Activated CD4-positive, alpha-beta T cell treated with anti-CD3 and anti-CD28 coated beads, Interleukin-2, amount 10 ng/mL, durations not matched to agents 7 days and 5 days (primary cell): ENCODE measurements around the gene MTERF4. TPM values are rescaled to one million over a fixed set of nuclear protein-coding genes. Genes with fewer than 3 reads are reported as not detected.

Source experiments
- CTCF ChIA-PET: fragments of 350-600 bp; sonication (Branson Sonifier 250); formaldehyde crosslinking; loops from one replicate; lab custom pipeline; 2021; ENCODE audit warnings: antibody characterized with exemption; lab: Charles Lee
- POLR2A ChIA-PET: fragments of 350-600 bp; sonication (Branson Sonifier 250); formaldehyde crosslinking; loops from one replicate; lab custom pipeline; 2021; ENCODE audit warnings: antibody characterized with exemption; lab: Charles Lee
- DNase-seq: peaks from one replicate; pipeline ENCODE4 v3.0.0-alpha.2; 2020
- H3K27ac Mint-ChIP-seq: one replicate; pipeline ENCODE4 v1.8.0; 2021; ENCODE audit warnings: mild to moderate bottlenecking, moderate library complexity, mixed read lengths
- H3K27me3 Mint-ChIP-seq: one replicate; pipeline ENCODE4 v1.8.0; 2021; ENCODE audit warnings: mixed read lengths
- H3K36me3 Mint-ChIP-seq: one replicate; pipeline ENCODE4 v1.8.0; 2021; ENCODE audit warnings: low read depth, mixed read lengths
- H3K4me1 Mint-ChIP-seq: one replicate; pipeline ENCODE4 v1.8.0; 2021; ENCODE audit warnings: mixed read lengths
- H3K4me3 Mint-ChIP-seq: one replicate; pipeline ENCODE4 v1.8.0; 2021; ENCODE audit warnings: mild to moderate bottlenecking, moderate library complexity, mixed read lengths
- H3K9me3 Mint-ChIP-seq: one replicate; pipeline ENCODE4 v1.8.0; 2021; ENCODE audit warnings: mixed read lengths
- total RNA-seq, 2 experiments: library from RNA; stranded (reverse); gene quantifications; one replicate each; pipeline ENCODE4 v1.2.3, GENCODE V29; 2021

Gene MTERF4
- total RNA-seq, 2 experiments from 2014 or later: 38.0 to 41.0 TPM

DNA sequence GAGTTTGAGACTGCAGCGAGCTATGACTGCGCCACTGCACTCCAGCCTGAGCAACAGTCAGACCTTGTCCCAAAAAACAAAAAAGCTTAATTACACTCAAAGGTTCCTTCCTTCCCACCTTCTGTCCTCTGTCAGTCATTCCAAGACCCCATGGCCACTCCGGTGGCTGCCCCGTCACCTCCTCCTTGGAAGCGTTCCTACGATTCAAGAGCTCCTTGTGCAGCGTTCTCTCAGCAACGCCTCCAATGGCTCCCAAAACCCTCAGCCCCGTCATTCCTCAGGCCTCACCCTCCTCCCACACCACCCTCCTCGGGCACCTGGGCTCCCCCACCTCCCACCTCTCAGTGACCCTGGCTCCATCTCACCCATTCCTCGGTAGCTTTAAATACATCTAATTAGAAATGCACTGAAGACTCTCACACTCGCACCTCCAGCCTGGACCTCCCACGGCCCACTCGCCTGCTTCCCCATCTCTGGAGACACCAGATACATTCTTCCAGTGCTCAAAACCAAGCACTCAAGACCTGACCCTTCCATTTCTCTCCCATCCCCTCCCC is 39.2 kb upstream of the MTERF4 start:
- no peak overlapping the region for H3K4me3 Mint-ChIP-seq
- ChIA-PET CTCF (interaction anchor here (1.1 kb wide), 1 partner anchor 14 kb away, joined by 3 read pairs; no protein-coding TSS in a partner anchor), POLR2A (no interaction called here)
- H3K36me3 Mint-ChIP-seq: peaks cover 17% of the 10 kb centered on the region
- H3K4me1 Mint-ChIP-seq: peaks cover 2% of the 10 kb centered on the region
- DNase-seq: no peak
- H3K27ac Mint-ChIP-seq: no peak overlapping the region
- H3K27me3 Mint-ChIP-seq: no peaks in the 10 kb centered on the region
- no peaks in the 10 kb centered on the region for H3K9me3 Mint-ChIP-seq

- POLR2A ChIA-PET: no interaction called here
- Mint-ChIP-seq H3K4me3 (no peak overlapping the region), H3K4me1 (no peaks in the 10 kb centered on the region), H3K27ac (no peak overlapping the region), H3K36me3 (peaks cover 20% of the 10 kb centered on the region), H3K9me3 (no peaks in the 10 kb centered on the region), H3K27me3 (no peaks in the 10 kb centered on the region)
- CTCF ChIA-PET: interaction anchor here (0.8 kb wide), 1 partner anchor 130 kb away, joined by 4 read pairs; no protein-coding TSS in a partner anchor
- no peak for DNase-seq
Observed at GRCh38 chr2:241140445-241140840, 38.4 kb upstream of the MTERF4 start.

DNA sequence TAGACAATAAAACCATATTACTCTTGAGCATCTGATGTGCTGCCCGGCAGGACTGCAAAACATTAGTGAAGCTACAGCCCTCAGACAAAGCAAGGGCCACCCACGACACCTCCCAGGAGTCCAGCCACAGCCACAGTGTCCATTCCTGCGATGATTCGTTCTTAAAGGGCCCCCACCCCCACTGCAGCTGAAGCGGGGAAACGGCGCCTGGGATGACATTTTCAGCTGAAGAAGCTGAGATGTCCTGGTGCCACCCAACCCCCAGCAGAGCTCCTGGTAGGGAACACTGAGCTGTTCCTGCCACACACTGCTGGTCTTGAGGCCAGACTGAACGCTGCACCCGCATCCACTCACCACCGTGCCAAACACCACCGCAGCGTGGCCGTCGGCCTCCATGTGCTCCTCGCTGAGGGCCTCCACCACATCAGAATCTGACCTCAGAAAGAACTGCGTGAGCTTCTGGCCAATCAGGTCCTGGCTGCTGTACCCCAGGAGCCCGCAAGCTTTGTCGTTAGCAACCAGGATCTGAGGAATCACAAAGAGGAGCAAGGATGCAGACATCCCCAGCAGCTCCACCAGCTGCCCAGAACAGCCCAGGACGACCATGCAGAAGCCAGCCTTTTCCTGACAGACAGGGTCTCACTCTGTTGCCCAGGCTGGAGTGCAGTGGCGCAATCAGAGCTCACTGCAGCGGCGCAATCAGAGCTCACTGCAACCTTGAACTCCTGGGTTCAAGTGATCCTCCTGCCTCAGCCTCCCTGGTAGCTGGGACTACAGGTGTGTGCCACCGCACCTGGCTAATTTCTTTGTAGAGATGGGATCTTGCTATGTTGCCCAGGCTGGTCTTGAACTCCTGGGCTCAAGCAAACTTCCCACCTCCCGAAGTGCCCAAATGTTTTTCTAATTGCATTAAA is 37.7 kb upstream of the MTERF4 start:
- ChIA-PET CTCF (interaction anchor here (0.8 kb wide), 1 partner anchor 129 kb away, joined by 4 read pairs; no protein-coding TSS in a partner anchor), POLR2A (no interaction called here)
- no peak overlapping the region for H3K4me3 Mint-ChIP-seq
- no peaks in the 10 kb centered on the region for H3K27me3 Mint-ChIP-seq
- DNase-seq: no peak
- no peaks in the 10 kb centered on the region for H3K9me3 Mint-ChIP-seq
- H3K27ac Mint-ChIP-seq: no peak overlapping the region
- H3K36me3 Mint-ChIP-seq: peaks cover 22% of the 10 kb centered on the region
- H3K4me1 Mint-ChIP-seq: no peaks in the 10 kb centered on the region

- no peak for DNase-seq
- Mint-ChIP-seq H3K27me3 (no peaks in the 10 kb centered on the region), H3K9me3 (no peaks in the 10 kb centered on the region), H3K27ac (no peak overlapping the region), H3K36me3 (peaks cover 22% of the 10 kb centered on the region), H3K4me1 (no peaks in the 10 kb centered on the region), H3K4me3 (no peak overlapping the region)
- POLR2A ChIA-PET: no interaction called here
- CTCF ChIA-PET: no interaction called here
Observed at GRCh38 chr2:241138471-241138870, 36.4 kb upstream of the MTERF4 start.

- ChIA-PET POLR2A (interaction anchor here (0.6 kb wide), 1 partner anchor 185 kb away, joined by 3 read pairs; no protein-coding TSS in a partner anchor), CTCF (interaction anchor here (1.1 to 1.5 kb wide), 3 partner anchors 12 to 154 kb away, joined by 3 read pairs; partner anchors contain the start of gene PASK)
- Mint-ChIP-seq H3K4me3 (no peak overlapping the region), H3K4me1 (no peaks in the 10 kb centered on the region), H3K36me3 (peaks cover 26% of the 10 kb centered on the region), H3K27me3 (no peaks in the 10 kb centered on the region), H3K9me3 (no peaks in the 10 kb centered on the region), H3K27ac (no peak overlapping the region)
- DNase-seq: no peak
Observed at GRCh38 chr2:241137276-241138190, 35.4 kb upstream of the MTERF4 start.

- peaks cover 24% of the 10 kb centered on the region for H3K36me3 Mint-ChIP-seq
- CTCF ChIA-PET: interaction anchor here (1.1 to 1.5 kb wide), 3 partner anchors 13 to 153 kb away, joined by 3 read pairs; partner anchors contain the start of gene PASK
- DNase-seq: no peak
Observed at GRCh38 chr2:241136661-241137260, 34.7 kb upstream of the MTERF4 start.

DNA sequence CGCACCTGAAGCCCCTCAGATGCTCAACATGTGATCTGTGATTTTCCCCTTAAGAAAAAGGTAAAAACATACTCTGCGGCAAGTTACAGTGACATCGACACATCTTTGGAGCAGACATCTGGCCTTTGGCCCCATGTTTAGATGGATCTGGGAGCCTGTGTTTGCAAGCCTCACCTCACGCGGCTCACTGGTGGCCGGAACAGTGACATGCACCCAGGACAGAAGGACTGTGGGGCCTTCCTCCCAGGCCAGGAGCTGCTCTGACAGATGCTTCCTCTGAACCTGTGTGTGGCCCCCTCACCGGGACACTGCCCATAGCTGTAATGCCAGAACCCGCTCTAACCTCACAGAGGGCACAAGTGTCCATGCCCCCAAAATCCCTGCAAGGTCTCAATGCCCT is 34.1 kb upstream of the MTERF4 start:
- ChIA-PET POLR2A (no interaction called here), CTCF (interaction anchor here (0.6 to 1.5 kb wide), 4 partner anchors 11 to 153 kb away, joined by 3 to 4 read pairs (median 3); partner anchors contain the start of gene PASK)
- Mint-ChIP-seq H3K27me3 (no peaks in the 10 kb centered on the region), H3K9me3 (no peaks in the 10 kb centered on the region), H3K4me1 (no peaks in the 10 kb centered on the region), H3K27ac (no peak overlapping the region), H3K4me3 (no peak overlapping the region), H3K36me3 (peaks cover 20% of the 10 kb centered on the region)
- DNase-seq: no peak

More at GRCh38 chr2:241136661-241137260, 34.7 kb upstream of the MTERF4 start:
- POLR2A ChIA-PET: interaction anchor here (0.6 kb wide), 1 partner anchor 186 kb away, joined by 3 read pairs; no protein-coding TSS in a partner anchor
- no peaks in the 10 kb centered on the region for H3K4me1 Mint-ChIP-seq
- H3K4me3 Mint-ChIP-seq: no peak overlapping the region
- no peaks in the 10 kb centered on the region for H3K9me3 Mint-ChIP-seq
- H3K27ac Mint-ChIP-seq: no peak overlapping the region
- H3K27me3 Mint-ChIP-seq: no peaks in the 10 kb centered on the region

DNA sequence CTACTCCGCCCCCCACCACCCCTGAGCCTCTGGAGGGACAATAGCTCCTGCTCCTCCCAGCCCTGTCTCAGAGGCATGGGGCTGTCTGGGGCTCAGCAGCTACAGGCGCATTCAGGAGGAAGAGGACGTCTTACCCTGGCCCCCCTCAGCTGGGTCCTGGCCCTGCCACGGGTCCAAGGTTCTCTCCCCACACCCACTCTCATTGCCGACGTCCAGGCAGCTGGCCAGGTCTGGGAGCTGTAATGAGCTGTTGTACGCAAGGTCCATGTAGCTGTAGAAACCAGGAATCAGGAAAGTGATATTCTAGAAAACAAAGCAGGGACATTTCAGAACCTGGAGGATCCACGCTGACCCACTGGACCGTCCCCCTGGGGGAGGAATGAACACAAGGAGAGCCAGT is 33.6 kb upstream of the MTERF4 start:
- no peaks in the 10 kb centered on the region for H3K4me1 Mint-ChIP-seq
- POLR2A ChIA-PET: interaction anchor here (0.7 kb wide), 1 partner anchor 14 kb away, joined by 3 read pairs; the partner anchor contains the start of gene PASK
- H3K4me3 Mint-ChIP-seq: no peak overlapping the region
- no peak for DNase-seq
- no peaks in the 10 kb centered on the region for H3K27me3 Mint-ChIP-seq
- no peaks in the 10 kb centered on the region for H3K9me3 Mint-ChIP-seq
- H3K36me3 Mint-ChIP-seq: peaks cover 21% of the 10 kb centered on the region
- CTCF ChIA-PET: interaction anchor here (0.6 to 1.5 kb wide), 3 partner anchors 10 to 33 kb away, joined by 3 to 4 read pairs (median 4); no protein-coding TSS in a partner anchor
- no peak overlapping the region for H3K27ac Mint-ChIP-seq

DNA sequence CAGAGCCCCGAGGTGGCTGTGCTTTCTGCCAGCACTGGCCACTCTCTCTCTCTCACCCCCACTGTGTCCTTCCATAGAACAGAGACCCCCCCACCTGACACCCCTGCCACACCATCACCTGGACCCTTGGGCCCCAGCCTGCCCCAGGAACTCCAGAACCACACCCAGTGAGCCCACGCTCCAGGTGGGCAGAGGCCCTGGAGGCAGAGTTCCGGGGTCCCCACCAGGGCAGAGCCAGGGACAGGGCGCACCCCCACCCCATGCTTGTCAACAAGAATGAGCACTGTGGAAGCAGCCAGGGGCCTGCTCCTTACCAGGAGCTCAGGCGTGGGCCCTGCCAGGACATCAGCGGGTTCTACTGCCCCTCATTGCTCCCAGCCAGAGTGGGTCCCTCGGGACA is 32.6 kb upstream of the MTERF4 start:
- ChIA-PET CTCF (interaction anchor here (0.8 kb wide), 1 partner anchor 30 kb away, joined by 4 read pairs; no protein-coding TSS in a partner anchor), POLR2A (no interaction called here)
- Mint-ChIP-seq H3K36me3 (peaks cover 27% of the 10 kb centered on the region), H3K4me3 (no peak overlapping the region), H3K9me3 (no peaks in the 10 kb centered on the region), H3K27me3 (no peaks in the 10 kb centered on the region), H3K4me1 (no peaks in the 10 kb centered on the region), H3K27ac (no peak overlapping the region)
- DNase-seq: no peak

DNA sequence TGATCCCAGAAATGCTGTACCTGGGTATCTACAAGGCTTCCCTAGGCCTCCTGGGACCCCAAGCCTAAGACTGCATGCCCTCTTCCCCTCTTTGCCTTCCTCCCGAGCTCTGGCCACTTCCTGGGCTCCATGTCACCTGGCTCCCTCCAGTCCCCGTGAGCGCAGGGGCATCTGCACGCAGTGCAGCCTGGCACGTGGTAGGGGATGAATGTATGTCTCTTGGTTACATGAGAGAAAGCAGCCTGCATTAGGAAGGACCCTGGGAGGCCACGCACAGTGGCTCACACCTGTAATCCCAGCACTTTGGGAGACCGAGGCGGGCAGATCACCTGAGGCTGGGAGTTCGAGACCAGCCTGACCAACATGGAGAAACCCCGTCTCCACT is 31.3 kb upstream of the MTERF4 start:
- no peak for DNase-seq
- no peak overlapping the region for H3K4me3 Mint-ChIP-seq
- H3K27me3 Mint-ChIP-seq: no peaks in the 10 kb centered on the region
- ChIA-PET CTCF (interaction anchor here (0.7 kb wide), 1 partner anchor 12 kb away, joined by 3 read pairs; no protein-coding TSS in a partner anchor), POLR2A (no interaction called here)
- H3K36me3 Mint-ChIP-seq: peaks cover 27% of the 10 kb centered on the region
- H3K27ac Mint-ChIP-seq: no peak overlapping the region
- no peaks in the 10 kb centered on the region for H3K9me3 Mint-ChIP-seq
- peaks cover 4% of the 10 kb centered on the region for H3K4me1 Mint-ChIP-seq

- CTCF ChIA-PET: interaction anchor here (0.6 to 0.7 kb wide), 2 partner anchors 13 to 452 kb away, joined by 3 to 4 read pairs; no protein-coding TSS in a partner anchor
- Mint-ChIP-seq H3K4me1 (peaks cover 10% of the 10 kb centered on the region), H3K36me3 (peaks cover 25% of the 10 kb centered on the region), H3K4me3 (no peak overlapping the region), H3K9me3 (no peaks in the 10 kb centered on the region), H3K27ac (no peak overlapping the region), H3K27me3 (no peaks in the 10 kb centered on the region)
- no peak for DNase-seq
- POLR2A ChIA-PET: no interaction called here
Observed at GRCh38 chr2:241132538-241133435, 30.7 kb upstream of the MTERF4 start.
